Heart left ventricle (tissue), 16 donors: ENCODE measurements around the gene RIOX2. TPM values are rescaled to one million over a fixed set of nuclear protein-coding genes. Genes with fewer than 3 reads are reported as not detected.
"Not testable (repeated sequence)": the region's sequence is repeated elsewhere in the genome, so short reads cannot be mapped to it uniquely, and the experiment has no call there.

Source experiments
- ATAC-seq, 4 donors: fragments of 200-7000 bp; cut with Tn5 transposase; one replicate each; pipeline ENCODE4 v1.9.1; 2020 to 2022; ENCODE audit warnings: moderate library complexity in 4 of 4, mild to moderate bottlenecking in 3 of 4, moderate number of reproducible peaks in 1 of 4
- DNase-seq, 5 donors: peaks; one replicate each; pipeline ENCODE4 v3.0.0-alpha.2; 2020
- H3K27ac ChIP-seq, 12 donors: fragments of 200-600 bp; sonication (generic) in 4 of 12; one replicate each; pipeline versions ENCODE4 v1.5.0 to v1.8.0; 2016 to 2022; ENCODE audit warnings: mild to moderate bottlenecking in 2 of 12
- H3K27me3 ChIP-seq, 9 donors: fragments of 200-600 bp; sonication (generic) in 2 of 9; one replicate each; pipeline versions ENCODE4 v1.5.1 to v1.8.0; 2016 to 2022; ENCODE audit warnings: mild to moderate bottlenecking in 3 of 9
- H3K36me3 ChIP-seq, 9 donors: fragments of 200-600 bp; sonication (generic) in 2 of 9; one replicate each; pipeline versions ENCODE4 v1.5.0 to v1.8.0; 2018 to 2022; ENCODE audit warnings: mild to moderate bottlenecking in 2 of 9
- H3K4me1 ChIP-seq, 12 donors: fragments of 200-600 bp; sonication (generic) in 4 of 12; one replicate each; pipeline versions ENCODE4 v1.5.0 to v1.8.0; 2016 to 2022; ENCODE audit warnings: mild to moderate bottlenecking in 3 of 12
- H3K4me3 ChIP-seq, 12 donors: fragments of 200-600 bp; sonication (generic) in 4 of 12; one replicate each; pipeline versions ENCODE4 v1.5.0 to v1.8.0; 2017 to 2022; ENCODE audit warnings: mild to moderate bottlenecking in 9 of 12, moderate library complexity in 4 of 12
- H3K9me3 ChIP-seq, 12 donors: fragments of 200-600 bp; sonication (generic) in 4 of 12; one replicate each; pipeline versions ENCODE4 v1.5.0 to v1.8.0; 2016 to 2022; ENCODE audit warnings: mild to moderate bottlenecking in 1 of 12
- POLR2A ChIP-seq, 2 donors: fragments of 450-650 bp; IDR thresholded peaks; one replicate each; pipeline ENCODE4 v1.6.1; 2017; ENCODE audit warnings: antibody characterized with exemption in 2 of 2, mild to moderate bottlenecking in 2 of 2, moderate library complexity in 2 of 2
- WGBS, 4 donors: extraction: QIAGEN DNeasy Blood & Tissue Kit in 2 of 4; methylation state at CpG; one replicate each; pipeline versions ENCODE4 v1.1.5 to v1.1.7; 2013 to 2018; 5-methylcytosine and 5-hydroxymethylcytosine counted together
- intact Hi-C, 10 donors: fragments of 100-400 bp; cut with DNase I; formaldehyde crosslinking; loops; one replicate each; pipeline versions ENCODE4 v1.11.1 to v1.14.2; 2022
- polyA plus RNA-seq, 2 donors: library from polyadenylated mRNA; stranded (reverse); fragments of 200-250 nt; gene quantifications; one replicate each; pipeline ENCODE4 v1.2.3, GENCODE V29; 2013
- total RNA-seq, 9 donors: library from RNA; depleted of rRNA in 2 of 9; stranded (reverse); fragments of >200 nt in 2 of 9; fragmentation: NEBNext Ultra II Directional in 3 of 9; extraction: Animal tissue kit (Norgen Biotek cat#: 25700) in 3 of 9; gene quantifications; one replicate each; pipeline versions ENCODE4 v1.1.0 to v1.2.4, GENCODE V29; 2016 to 2023
- TF ChIP-seq, protein P1 (sequence below), 12 donors: fragments of 200-600 bp; sonication (generic) in 4 of 12; IDR thresholded peaks; one replicate each; pipeline versions ENCODE4 v1.5.0 to v1.8.0; 2018 to 2022; ENCODE audit warnings: antibody characterized with exemption in 12 of 12, mild to moderate bottlenecking in 5 of 12
- donor health status: ischemic (EF 13 %, LVEDD 7.1; RV severe dilation, severe dysfunction).
- donor health status: healthy with polysubstance abuse.
- donor health status: DM: no; HTN: yes; CAD: no.
- donor health status: DM: no; HTN: no; CAD: no.
- donor health status: ischemic (EF 25% LVEDD 6.9; RV normal size, moderate dysfunction).
- donor health status: ischemic (EF 25% LVEDD 5.7; RV mildly dilated, moderate dysfunction).
- donor health status: healthy.
- donor health status: DM: yes; HTN: yes; CAD: no.
- donor health status: ischemic (EF 35%, LVEDD 5.7; RV mildly dilated, moderate dysfunction).
- donor health status: nonischemic (EF 11% LVEDD 7.7; RV severe dilation, severe dysfunction).
- donor health status: DM: yes; HTN: yes; CAD: no.
- donor health status: PGD.
- donor health status: ischemic (EF 29% LVEDD 5.4; RV normal size, mild dysfunction).
- donor health status: nonischemic (EF 23%, LVEDD 6.1; RV moderate dilation, normal function).

The RIOX2 gene
- total and polyA plus RNA-seq, 11 donors = 8.9 to 15.9 (median 12.1) TPM

DNA sequence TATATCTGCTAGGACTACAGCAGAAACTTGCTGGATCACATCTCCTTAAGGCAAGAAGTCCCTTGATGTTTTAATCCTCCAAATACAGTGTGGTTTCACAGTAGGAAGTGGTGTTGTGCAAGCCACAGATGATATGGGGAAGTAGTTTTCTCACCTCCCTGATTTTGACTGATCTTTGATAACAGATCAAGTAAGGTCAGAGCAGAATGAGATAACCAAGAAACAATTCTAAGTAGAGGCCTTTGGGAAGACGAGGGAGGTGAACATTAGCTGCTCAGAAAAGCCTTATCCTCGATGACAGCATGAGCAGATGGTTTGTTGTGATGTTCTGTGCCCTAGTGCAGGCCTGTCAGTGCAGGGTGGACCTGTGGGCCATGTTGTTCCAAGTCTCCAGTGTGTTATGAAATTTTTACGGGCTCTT lies 61.3 kb downstream of the RIOX2 start:
- 38 to 45% (median 41%) methylated on average over 3 of the region's 3 CpGs for WGBS, 4 donors
- intact Hi-C loops = loop anchor here in 1 of 10 donors (10.0 kb wide), 1 partner anchor 86 kb away; the partner anchor contains the start of gene CRYBG3
- ATAC-seq = peak; percentile 44 to 55 (median 49)
- no peak for TF ChIP-seq POLR2A (IDR thresholded peaks at IDR 0.05)
- TF ChIP-seq, protein P1, sequence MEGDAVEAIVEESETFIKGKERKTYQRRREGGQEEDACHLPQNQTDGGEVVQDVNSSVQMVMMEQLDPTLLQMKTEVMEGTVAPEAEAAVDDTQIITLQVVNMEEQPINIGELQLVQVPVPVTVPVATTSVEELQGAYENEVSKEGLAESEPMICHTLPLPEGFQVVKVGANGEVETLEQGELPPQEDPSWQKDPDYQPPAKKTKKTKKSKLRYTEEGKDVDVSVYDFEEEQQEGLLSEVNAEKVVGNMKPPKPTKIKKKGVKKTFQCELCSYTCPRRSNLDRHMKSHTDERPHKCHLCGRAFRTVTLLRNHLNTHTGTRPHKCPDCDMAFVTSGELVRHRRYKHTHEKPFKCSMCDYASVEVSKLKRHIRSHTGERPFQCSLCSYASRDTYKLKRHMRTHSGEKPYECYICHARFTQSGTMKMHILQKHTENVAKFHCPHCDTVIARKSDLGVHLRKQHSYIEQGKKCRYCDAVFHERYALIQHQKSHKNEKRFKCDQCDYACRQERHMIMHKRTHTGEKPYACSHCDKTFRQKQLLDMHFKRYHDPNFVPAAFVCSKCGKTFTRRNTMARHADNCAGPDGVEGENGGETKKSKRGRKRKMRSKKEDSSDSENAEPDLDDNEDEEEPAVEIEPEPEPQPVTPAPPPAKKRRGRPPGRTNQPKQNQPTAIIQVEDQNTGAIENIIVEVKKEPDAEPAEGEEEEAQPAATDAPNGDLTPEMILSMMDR (IDR thresholded peaks at IDR 0.05) = no peak
- peak overlapping the region in 7 of 12 donors; percentile 8 to 47 (median 25) for H3K27ac ChIP-seq
- H3K27me3 ChIP-seq = no peaks in the 10 kb centered on the region
- H3K36me3 ChIP-seq = peaks cover 0 to 50% (median 38%) of the 10 kb centered on the region in 9 donors
- peaks cover 0 to 10% (median 0%) of the 10 kb centered on the region in 12 donors for H3K4me1 ChIP-seq
- peak overlapping the region in 1 of 12 donors; percentile 34 for H3K4me3 ChIP-seq
- H3K9me3 ChIP-seq = peaks cover 0 to 6% (median 0%) of the 10 kb centered on the region in 12 donors
- DNase-seq = peak in 1 of 5 donors; percentile 24

DNA sequence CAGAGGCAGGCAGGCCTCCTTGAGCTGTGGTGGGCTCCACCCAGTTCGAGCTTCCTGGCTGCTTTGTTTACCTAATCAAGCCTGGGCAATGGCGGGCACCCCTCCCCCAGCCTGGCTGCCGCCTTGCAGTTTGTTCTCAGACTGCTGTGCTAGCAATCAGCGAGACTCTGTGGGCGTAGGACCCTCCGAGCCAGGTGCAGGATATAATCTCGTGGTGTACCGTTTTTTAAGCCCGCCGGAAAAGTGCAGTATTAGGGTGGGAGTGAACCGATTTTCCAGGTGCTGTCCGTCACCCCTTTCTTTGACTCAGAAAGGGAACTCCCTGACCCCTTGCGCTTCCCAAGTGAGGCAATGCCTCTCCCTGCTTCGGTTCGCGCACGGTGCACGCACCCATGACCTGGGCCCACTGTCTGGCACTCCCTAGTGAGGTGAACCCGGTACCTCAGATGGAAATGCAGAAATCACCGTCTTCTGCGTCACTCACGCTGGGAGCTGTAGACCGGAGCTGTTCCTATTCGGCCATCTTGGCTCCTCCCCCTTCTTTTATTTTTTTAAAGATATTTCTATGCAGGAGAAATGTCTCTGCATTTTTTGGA lies 61.9 kb downstream of the RIOX2 start:
- 60 to 86% (median 73%) methylated on average over 21 to 24 of the region's 24 CpGs for WGBS, 4 donors
- H3K9me3 ChIP-seq, ATAC-seq, H3K27me3 ChIP-seq, H3K4me1 ChIP-seq: not testable (repeated sequence)
- peak overlapping the region in 7 of 12 donors; percentile 7 to 38 (median 29) for H3K4me3 ChIP-seq
- intact Hi-C loops = loop anchor here in 1 of 10 donors (10.0 kb wide), 1 partner anchor 86 kb away; the partner anchor contains the start of gene CRYBG3
- peak in 4 of 5 donors; percentile 6 to 42 (median 22) for DNase-seq
- H3K27ac ChIP-seq = peak overlapping the region in 5 of 12 donors; percentile 12 to 47 (median 27)
- peaks cover 0 to 44% (median 34%) of the 10 kb centered on the region in 9 donors for H3K36me3 ChIP-seq

DNA sequence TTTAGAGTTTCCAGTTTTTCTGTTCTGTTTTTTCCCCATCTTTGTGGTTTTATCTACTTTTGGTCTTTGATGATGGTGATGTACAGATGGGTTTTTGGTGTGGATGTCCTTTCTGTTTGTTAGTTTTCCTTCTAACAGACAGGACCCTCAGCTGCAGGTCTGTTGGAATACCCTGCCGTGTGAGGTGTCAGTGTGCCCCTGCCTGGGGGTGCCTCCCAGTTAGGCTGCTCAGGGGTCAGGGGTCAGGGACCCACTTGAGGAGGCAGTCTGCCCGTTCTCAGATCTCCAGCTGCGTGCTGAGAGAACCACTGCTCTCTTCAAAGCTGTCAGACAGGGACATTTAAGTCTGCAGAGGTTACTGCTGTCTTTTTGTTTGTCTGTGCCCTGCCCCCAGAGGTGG lies 62.4 kb downstream of the RIOX2 start:
- H3K4me3 ChIP-seq, H3K27ac ChIP-seq, H3K9me3 ChIP-seq, H3K4me1 ChIP-seq, ATAC-seq, DNase-seq, H3K27me3 ChIP-seq: not testable (repeated sequence)
- H3K36me3 ChIP-seq = peaks cover 0 to 39% (median 29%) of the 10 kb centered on the region in 9 donors
- 62 to 64% methylated on average over 2 of the region's 3 CpGs; no CpG with 5 or more reads in 2 of the 4 donors for WGBS, 4 donors
- intact Hi-C loops = loop anchor here in 1 of 10 donors (10.0 kb wide), 1 partner anchor 85 kb away; the partner anchor contains the start of gene CRYBG3

DNA sequence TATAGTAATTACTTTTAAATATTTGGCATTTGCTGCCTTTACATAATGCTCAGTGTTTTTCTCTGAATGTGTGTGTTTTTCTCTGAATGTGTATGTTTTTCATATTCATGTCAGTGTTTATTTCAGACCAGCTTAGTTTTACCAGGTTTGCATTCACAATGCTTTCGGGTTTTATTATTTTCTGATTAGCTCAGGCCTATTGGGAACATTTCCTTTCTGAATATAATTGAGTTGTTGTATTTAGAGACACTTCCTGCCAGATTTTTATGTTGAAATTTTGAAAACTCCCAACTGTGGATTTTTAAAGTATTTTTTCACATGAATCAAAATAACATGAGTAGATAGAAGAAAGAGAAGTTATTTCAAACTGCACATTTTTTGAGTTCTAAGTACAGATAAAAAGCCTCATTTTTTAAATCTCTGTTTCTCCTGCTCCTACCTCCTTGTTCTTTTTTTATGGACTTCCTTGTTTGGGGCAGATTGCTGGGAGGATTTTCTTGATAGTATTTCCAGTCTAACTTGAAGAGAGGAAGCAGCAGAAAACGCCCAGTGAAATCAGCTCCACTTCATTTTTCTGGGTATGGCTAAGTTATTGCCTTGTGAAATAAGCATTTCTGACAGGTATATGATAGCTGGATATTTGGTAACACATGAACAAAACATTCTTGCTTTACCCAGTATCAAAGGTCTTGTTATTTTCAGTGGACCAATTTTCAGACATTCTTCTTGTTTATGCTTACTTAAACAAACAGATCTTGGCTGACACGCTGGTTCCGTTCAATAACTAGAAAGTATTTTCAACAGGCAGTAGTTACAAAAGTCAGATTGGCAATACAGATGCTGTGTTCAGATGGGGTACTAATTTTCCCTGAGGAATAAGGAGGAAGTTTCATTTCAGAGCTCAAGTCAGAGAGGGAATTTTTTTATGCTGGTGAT lies 70.7 kb downstream of the RIOX2 start:
- Histone ChIP-seq H3K4me1 (peaks cover 0 to 31% (median 16%) of the 10 kb centered on the region in 12 donors), H3K4me3 (peak overlapping the region in 4 of 12 donors; percentile 2 to 25 (median 12)), H3K27ac (peak overlapping the region; percentile 55 to 85 (median 70)), H3K9me3 (no peaks in the 10 kb centered on the region), H3K27me3 (no peaks in the 10 kb centered on the region), H3K36me3 (peaks cover 0 to 45% (median 11%) of the 10 kb centered on the region in 9 donors)
- ATAC-seq = peak in 2 of 4 donors; percentile 62 to 63
- intact Hi-C loops = loop anchor here in 1 of 10 donors (5.0 kb wide), 1 partner anchor 79 kb away; the partner anchor contains the start of gene CRYBG3
- TF ChIP-seq, protein P1 (IDR thresholded peaks at IDR 0.05) = no peak
- TF ChIP-seq POLR2A (IDR thresholded peaks at IDR 0.05) = no peak
- WGBS, 4 donors = 37 to 55% (median 39%) methylated on average over 4 of the region's 4 CpGs
- peak in 1 of 5 donors; percentile 18 for DNase-seq
